GM12878 (cell line): ENCODE results near the gene PPAT.

ENCODE experiments used
- CREM ChIP-seq: IDR thresholded peaks from 2 replicates; pipeline ENCODE4 v1.6.1; 2014; ENCODE audit warnings: antibody characterized with exemption, low read depth
- ESRRA ChIP-seq: IDR thresholded peaks from 2 replicates; pipeline ENCODE4 v1.6.1; 2012; ENCODE audit warnings: mild to moderate bottlenecking, low read length, improper control_type of control experiment
- GATAD2B ChIP-seq: fragments of 450-650 bp; conservative IDR thresholded peaks from 2 replicates; pipeline ENCODE4 v1.6.1; 2017; ENCODE audit warnings: low read depth, mild to moderate bottlenecking, moderate library complexity
- MAX ChIP-seq: IDR thresholded peaks from 2 replicates; pipeline ENCODE4 v1.6.1; 2012; ENCODE audit warnings: low read depth, low read length, improper control_type of control experiment
- POLR2A ChIP-seq: IDR thresholded peaks from 2 replicates; pipeline ENCODE4 v1.6.1; 2011; ENCODE audit warnings: low read depth, mild to moderate bottlenecking, low read length
- PRDM15 ChIP-seq: fragments of 450-650 bp; formaldehyde crosslinking; IDR thresholded peaks from 2 replicates; pipeline ENCODE4 v1.4.0; 2020; ENCODE audit warnings: mild to moderate bottlenecking, moderate library complexity
- SMAD1 ChIP-seq: fragments of 450-650 bp; IDR thresholded peaks from 2 replicates; pipeline ENCODE4 v1.6.1; 2018; ENCODE audit warnings: mild to moderate bottlenecking, low read depth; ENCODE audit not compliant: partially characterized antibody
- TF ChIP-seq, protein P1 (sequence below): fragments of 450-650 bp; IDR thresholded peaks from 2 replicates; pipeline ENCODE4 v1.6.1; 2016; ENCODE audit warnings: mild to moderate bottlenecking

DNA sequence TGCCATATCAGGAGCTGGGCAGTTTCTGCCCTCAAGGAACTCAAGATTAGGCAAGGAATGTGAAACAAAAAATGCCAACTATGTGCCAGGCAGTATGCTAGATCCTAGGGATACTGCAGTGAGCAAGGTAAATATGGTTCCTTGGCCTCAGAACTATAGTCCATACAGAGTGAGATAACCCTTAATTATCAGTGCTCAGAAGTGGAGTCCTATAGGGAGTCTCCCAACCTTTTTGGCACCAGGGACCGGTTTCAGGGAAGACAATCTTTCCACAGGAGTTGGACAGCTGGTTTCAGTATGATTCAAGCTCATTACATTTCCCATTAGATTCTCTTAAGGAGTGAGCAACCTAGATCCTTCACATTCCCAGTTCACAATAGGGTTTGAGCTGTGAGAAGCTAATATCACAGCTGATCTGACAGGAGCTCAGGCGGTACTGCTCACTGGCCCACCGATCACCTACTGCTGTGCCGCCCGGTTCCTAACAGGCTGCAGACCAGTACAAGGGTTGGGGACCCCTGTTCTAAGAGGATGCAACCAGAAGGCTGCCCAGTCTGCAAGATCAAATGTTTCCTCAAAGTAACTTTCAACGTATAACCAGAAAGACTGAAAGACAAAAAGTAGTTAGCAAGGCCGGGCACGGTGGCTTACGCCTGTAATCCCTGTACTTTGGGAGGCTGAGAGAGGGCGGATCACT lies 30.3 kb upstream of the PPAT start:
- no peak for TF ChIP-seq MAX
- TF ChIP-seq POLR2A = no peak
- TF ChIP-seq CREM = no peak
- no peak for TF ChIP-seq PRDM15 (CRISPR knock-in tag)
- TF ChIP-seq, protein P1, sequence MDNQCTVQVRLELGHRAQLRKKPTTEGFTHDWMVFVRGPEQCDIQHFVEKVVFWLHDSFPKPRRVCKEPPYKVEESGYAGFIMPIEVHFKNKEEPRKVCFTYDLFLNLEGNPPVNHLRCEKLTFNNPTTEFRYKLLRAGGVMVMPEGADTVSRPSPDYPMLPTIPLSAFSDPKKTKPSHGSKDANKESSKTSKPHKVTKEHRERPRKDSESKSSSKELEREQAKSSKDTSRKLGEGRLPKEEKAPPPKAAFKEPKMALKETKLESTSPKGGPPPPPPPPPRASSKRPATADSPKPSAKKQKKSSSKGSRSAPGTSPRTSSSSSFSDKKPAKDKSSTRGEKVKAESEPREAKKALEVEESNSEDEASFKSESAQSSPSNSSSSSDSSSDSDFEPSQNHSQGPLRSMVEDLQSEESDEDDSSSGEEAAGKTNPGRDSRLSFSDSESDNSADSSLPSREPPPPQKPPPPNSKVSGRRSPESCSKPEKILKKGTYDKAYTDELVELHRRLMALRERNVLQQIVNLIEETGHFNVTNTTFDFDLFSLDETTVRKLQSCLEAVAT = no peak; the same call in none of the 2 replicates
- no peak for TF ChIP-seq ESRRA
- no peak for TF ChIP-seq GATAD2B
- TF ChIP-seq SMAD1 = no peak
